GM19328 (cell line): ENCODE results near the gene MNT.

Experiments used
- ATAC-seq: cut with Tn5 transposase; IDR thresholded peaks from one replicate; pipeline ENCODE4 v1.9.1; 2021; ENCODE audit warnings: mild to moderate bottlenecking, moderate library complexity; ENCODE audit not compliant: unreplicated experiment

Gene MNT

GRCh38 chr17:2335726-2336214, 65.1 kb downstream of the MNT start:
- ATAC-seq = no peak
